Measurements from ENCODE around the gene TEKTIP1. TPM values are rescaled to one million over a fixed set of nuclear protein-coding genes. Genes with fewer than 3 reads are reported as not detected.

Gene TEKTIP1
- total RNA-seq, 1 experiment from 2014 or later = 1.3 TPM

DNA sequence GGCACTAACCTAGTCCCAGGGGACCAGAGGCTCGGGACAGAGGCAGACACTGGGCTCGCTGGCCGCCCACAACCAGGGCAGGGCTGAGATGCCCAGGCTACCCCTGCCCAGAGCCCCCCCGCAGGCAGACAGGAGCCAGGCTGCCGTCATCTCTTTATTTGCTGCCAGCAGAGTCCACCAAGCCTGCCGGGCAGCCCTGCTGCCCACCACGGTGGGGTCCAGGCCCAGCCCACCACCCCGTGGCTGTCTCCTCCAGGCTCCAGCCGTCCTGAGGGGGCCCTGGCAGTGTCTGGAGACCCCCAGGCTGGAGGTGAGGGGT, 5.0 kb downstream of the TEKTIP1 start:
- Histone ChIP-seq H2AFZ (ENCODE audit: low read length) (no peak overlapping the region), H2BK5ac (ENCODE audit: insufficient read length, low read length) (no peak overlapping the region), H4K20me1 (ENCODE audit: control insufficient read depth, insufficient read depth, insufficient read length) (no peaks in the 10 kb centered on the region), H3K23ac (ENCODE audit: insufficient read length, low read depth, low read length) (no peak overlapping the region), H3K4ac (ENCODE audit: low read depth, low read length) (no peak overlapping the region), H3K18ac (ENCODE audit: insufficient read length, low read depth, low read length) (no peak overlapping the region), H2BK15ac (ENCODE audit: low read depth, low read length) (no peak overlapping the region), H2BK120ac (ENCODE audit: low read depth, low read length, poor library complexity, severe bottlenecking) (no peak overlapping the region), H3K79me2 (ENCODE audit: insufficient read depth, low read length) (no peaks in the 10 kb centered on the region), H3K23me2 (ENCODE audit: insufficient read length, low read depth, low read length, poor library complexity, severe bottlenecking) (no peaks in the 10 kb centered on the region), H3K27ac (ENCODE audit: insufficient read length, low read depth, low read length) (no peak overlapping the region), H3K9me3 (ENCODE audit: control insufficient read depth, low read depth, low read length) (no peaks in the 10 kb centered on the region), H2AK5ac (ENCODE audit: insufficient read length, low read length) (no peak overlapping the region), H3K56ac (ENCODE audit: insufficient read length, low read depth, low read length) (no peak overlapping the region), H3K4me1 (ENCODE audit: insufficient read depth, low read length) (no peaks in the 10 kb centered on the region), H3K14ac (ENCODE audit: insufficient read depth, low read length) (no peak overlapping the region), H2BK20ac (ENCODE audit: low read depth, low read length, poor library complexity, severe bottlenecking) (no peak overlapping the region), H3T11ph (ENCODE audit: low read length) (no peak overlapping the region), H2BK12ac (ENCODE audit: insufficient read length, low read depth, low read length) (no peak overlapping the region), H4K5ac (ENCODE audit: insufficient read length, low read depth, low read length) (no peak overlapping the region), H3K79me1 (ENCODE audit: insufficient read depth, low read depth, low read length, poor library complexity, severe bottlenecking) (no peaks in the 10 kb centered on the region), H4K91ac (ENCODE audit: insufficient read length, low read depth, low read length) (no peak overlapping the region), H4K8ac (replicated peaks; ENCODE audit: insufficient read length, low read depth, low read length) (no peak overlapping the region), H3K9ac (ENCODE audit: extremely low read depth, insufficient read length, low read length) (no peak overlapping the region), H3K27me3 (ENCODE audit: insufficient read depth, low read length) (no peaks in the 10 kb centered on the region), H3K4me2 (ENCODE audit: insufficient read depth, insufficient read length, low read length) (no peak overlapping the region)
- Mint-ChIP-seq H3K4me1 (peaks cover 4 to 8% of the 10 kb centered on the region in 2 experiments; a peak in 3 of 4 replicates), H3K9me3 (no peaks in the 10 kb centered on the region), H3K36me3 (ENCODE audit: insufficient read depth in 1 of 3, low read depth in 3 of 3) (peaks cover 2 to 17% (median 14%) of the 10 kb centered on the region in 3 experiments; a peak in 6 of 7 replicates), H3K27ac (no peak overlapping the region), H3K27me3 (ENCODE audit: low read depth) (no peaks in the 10 kb centered on the region), H3K4me3 (no peak overlapping the region)
- TF ChIP-seq, protein P1, sequence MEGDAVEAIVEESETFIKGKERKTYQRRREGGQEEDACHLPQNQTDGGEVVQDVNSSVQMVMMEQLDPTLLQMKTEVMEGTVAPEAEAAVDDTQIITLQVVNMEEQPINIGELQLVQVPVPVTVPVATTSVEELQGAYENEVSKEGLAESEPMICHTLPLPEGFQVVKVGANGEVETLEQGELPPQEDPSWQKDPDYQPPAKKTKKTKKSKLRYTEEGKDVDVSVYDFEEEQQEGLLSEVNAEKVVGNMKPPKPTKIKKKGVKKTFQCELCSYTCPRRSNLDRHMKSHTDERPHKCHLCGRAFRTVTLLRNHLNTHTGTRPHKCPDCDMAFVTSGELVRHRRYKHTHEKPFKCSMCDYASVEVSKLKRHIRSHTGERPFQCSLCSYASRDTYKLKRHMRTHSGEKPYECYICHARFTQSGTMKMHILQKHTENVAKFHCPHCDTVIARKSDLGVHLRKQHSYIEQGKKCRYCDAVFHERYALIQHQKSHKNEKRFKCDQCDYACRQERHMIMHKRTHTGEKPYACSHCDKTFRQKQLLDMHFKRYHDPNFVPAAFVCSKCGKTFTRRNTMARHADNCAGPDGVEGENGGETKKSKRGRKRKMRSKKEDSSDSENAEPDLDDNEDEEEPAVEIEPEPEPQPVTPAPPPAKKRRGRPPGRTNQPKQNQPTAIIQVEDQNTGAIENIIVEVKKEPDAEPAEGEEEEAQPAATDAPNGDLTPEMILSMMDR (conservative IDR thresholded peaks at IDR 0.05) = no peak
- no CpG with 5 or more reads among the region's 9 CpGs for WGBS (ENCODE audit: extremely low coverage, insufficient read length, low lambda C conversion rate)
- no peak for DNase-seq
